GM21723 (cell line): ENCODE data around the gene TMEM135.
"Not testable (repeated sequence)": the region's sequence is repeated elsewhere in the genome, so short reads cannot be mapped to it uniquely, and the experiment has no call there.

ENCODE experiments used
- ATAC-seq: cut with Tn5 transposase; IDR thresholded peaks from one replicate; pipeline ENCODE4 v1.9.1; 2021; ENCODE audit warnings: mild to moderate bottlenecking, moderate library complexity; ENCODE audit not compliant: unreplicated experiment

Gene TMEM135

GRCh38 chr11:87076260-87076783, 38.6 kb downstream of the TMEM135 start:
- no peak for ATAC-seq

DNA sequence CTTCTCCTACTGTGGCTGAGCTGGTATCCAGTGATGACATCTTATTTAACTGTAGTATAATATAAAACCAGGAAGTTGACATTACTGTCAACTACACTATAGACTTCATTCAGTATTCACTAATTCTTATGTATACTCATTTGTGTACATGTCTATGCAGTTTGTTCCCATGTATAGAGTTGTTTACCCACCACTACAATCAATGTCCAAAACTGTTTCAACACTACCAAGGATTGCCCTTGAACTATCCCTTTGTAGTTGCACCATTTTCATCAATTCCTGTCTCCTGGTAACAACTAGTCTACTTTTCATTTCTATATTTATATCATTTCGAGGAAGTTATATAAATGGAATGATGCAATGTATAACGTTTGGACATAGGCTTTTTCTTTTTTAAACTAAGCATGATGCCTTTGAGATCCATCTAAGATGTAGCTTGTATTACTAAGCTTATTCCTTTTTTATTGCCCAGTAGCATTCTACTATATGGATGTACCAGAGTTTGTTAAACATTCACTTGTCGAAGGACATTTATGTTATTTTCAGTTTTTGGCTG, 39.2 kb downstream of the TMEM135 start:
- ATAC-seq = no peak

DNA sequence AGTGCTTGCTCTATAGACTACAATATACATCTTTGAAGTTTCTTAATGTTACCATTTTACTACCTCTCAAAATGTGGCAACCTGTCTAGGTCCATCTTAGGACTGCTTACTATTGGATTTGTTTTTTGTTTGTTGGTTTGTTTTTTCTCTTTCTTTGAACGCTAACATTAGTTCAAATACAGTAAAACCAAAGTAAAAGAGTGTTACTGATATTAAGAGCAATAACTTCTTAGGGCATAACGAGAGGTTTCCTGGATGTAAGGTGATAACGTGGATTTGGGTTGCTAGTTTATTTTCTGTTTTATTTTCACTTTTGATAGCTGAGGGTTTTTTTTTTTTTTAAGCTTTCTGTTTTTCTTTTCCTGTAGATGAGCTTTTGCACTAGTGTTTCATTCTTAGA, 43.6 kb downstream of the TMEM135 start:
- peak; percentile 84 for ATAC-seq

DNA sequence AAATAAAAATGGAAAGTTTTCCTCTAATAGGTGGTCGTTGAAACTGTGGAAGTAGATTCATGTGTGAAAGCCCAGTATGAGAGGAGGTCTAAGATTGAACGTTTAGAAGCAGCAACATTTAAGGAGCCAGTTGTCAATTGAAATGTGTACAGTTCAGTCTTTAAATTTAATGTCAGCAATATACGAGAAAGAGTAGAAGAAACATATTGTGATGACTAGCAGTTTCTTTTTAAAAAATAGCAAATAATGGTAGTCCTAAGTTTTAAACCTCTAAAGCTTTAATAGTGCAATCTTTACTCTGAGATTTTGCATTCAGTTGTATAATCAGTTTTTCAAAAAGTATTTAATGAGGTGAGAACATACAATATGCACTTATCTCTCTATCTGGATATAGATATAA, 44.9 kb downstream of the TMEM135 start:
- no peak for ATAC-seq

- no peak for ATAC-seq
These were observed 45.3 kb downstream of the TMEM135 start for GRCh38 chr11:87083029-87083428.

GRCh38 chr11:87092159-87092558, 54.4 kb downstream of the TMEM135 start:
- ATAC-seq = no peak

DNA sequence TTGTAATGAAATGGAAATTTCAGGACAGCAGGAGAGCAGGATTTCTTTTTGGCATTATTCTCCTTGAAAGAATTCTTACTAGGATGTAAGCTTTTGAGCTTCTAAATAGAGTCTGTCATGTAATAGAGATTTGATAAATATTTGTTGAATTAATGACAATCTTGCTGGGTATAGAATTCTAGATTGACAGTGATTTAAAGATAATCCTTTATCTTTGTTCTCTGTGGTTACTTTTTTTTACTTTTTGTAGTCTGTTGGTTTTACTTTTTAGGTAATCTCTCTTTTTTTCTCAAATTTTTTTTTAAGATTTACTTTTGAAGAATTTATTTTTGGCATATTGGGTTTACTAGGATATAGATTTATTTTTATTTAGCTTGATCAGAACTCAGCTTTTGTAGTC, 54.8 kb downstream of the TMEM135 start:
- ATAC-seq = no peak

- ATAC-seq = peak; percentile 89
These were observed 59.8 kb downstream of the TMEM135 start for GRCh38 chr11:87097582-87097981.

DNA sequence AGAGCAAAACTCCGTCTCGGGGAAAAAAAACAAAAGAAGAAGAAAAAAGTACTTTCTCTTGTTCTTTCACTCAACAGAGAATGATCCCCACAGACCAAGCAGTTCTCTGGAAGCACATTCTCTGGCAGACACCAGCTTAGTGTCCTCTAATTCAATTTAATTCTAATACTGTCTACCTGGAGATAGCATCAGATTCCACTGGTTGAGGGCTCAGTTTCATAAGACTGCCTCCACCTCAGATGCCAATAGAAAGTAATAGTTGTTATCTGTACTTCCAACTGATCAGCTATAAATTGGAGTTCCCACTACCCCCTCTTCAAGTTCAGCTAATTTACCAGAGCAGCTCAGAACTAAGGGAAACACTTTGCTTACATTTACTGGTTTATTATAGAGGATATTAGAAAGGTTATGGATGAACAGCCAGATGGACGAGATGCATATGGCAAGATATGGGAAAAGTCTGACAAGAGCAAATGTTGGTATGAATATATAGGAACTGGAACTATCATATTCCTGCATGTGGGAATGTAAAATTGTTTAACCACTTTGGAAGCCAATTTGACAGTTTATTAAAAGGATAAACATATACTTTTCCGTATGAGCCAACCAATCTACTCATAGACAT, 64.3 kb downstream of the TMEM135 start:
- no peak for ATAC-seq

- not testable (repeated sequence) for ATAC-seq
These were observed 68.1 kb downstream of the TMEM135 start for GRCh38 chr11:87105826-87106225.

GRCh38 chr11:87107379-87107778, 69.6 kb downstream of the TMEM135 start:
- ATAC-seq = not testable (repeated sequence)

GRCh38 chr11:87110443-87111131, 72.9 kb downstream of the TMEM135 start:
- no peak for ATAC-seq

- no peak for ATAC-seq
These were observed 76.4 kb downstream of the TMEM135 start for GRCh38 chr11:87114093-87114492.

- ATAC-seq = no peak
These were observed 78.5 kb downstream of the TMEM135 start for GRCh38 chr11:87116185-87116584.

- no peak for ATAC-seq
These were observed 83.2 kb downstream of the TMEM135 start for GRCh38 chr11:87120937-87121336.

GRCh38 chr11:87122852-87123251, 85.1 kb downstream of the TMEM135 start:
- ATAC-seq = no peak

DNA sequence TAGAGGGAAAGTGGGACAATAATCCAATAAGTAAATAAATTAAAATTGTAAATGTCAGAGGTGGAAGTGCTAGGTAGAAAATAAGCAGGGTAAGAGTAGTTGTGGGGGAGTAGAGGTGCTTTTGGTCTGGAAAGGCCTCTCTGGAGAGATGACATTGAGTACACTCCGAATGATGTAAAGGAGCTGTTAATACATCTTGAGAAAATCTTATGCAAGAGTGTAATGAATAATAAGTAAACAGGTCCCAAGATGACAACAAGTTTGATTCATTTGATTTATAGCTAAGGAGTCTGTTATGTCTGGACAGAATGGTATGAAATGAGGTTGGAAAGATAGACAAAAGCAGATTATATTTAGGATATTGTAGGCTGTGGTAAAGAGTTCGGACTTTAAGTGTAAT, 87.5 kb downstream of the TMEM135 start:
- no peak for ATAC-seq

GRCh38 chr11:87127101-87127500, 89.4 kb downstream of the TMEM135 start:
- no peak for ATAC-seq

GRCh38 chr11:87128372-87128771, 90.6 kb downstream of the TMEM135 start:
- no peak for ATAC-seq

GRCh38 chr11:87134524-87135106, 96.9 kb downstream of the TMEM135 start:
- ATAC-seq = no peak

- ATAC-seq = no peak
These were observed 98.5 kb downstream of the TMEM135 start for GRCh38 chr11:87136236-87136635.

DNA sequence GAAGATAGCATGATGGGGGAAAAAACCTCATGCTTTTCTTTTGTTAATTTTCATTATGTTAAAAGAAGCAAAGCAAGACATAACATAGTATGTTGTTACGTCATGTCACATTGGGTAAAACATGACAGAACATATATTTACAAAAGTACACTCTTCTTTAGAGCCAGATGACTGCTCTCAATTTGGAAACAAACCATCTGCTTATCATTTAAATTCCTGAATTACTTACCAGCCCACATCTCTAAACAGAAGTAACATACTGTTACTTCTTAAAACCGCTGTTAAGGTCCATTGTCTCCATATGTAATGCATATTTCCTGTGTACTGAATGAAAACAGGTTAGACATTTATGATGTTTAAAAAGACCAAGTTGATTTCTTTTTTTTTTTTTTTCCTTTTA, 100.0 kb downstream of the TMEM135 start:
- no peak for ATAC-seq
